H9 (cell line): ENCODE data around the gene PKN1. TPM values are rescaled to one million over a fixed set of nuclear protein-coding genes. Genes with fewer than 3 reads are reported as not detected.

ENCODE experiments used
- DNase-seq: peaks from one replicate; pipeline ENCODE4 v3.0.0-alpha.2; 2017
- H2AFZ ChIP-seq: one replicate; pipeline ENCODE4 v1.6.1; 2013; ENCODE audit warnings: mild to moderate bottlenecking, low read length, control low read depth, moderate library complexity
- H2AK5ac ChIP-seq: 2 replicates; pipeline ENCODE4 v1.6.1; 2013; ENCODE audit warnings: low read length, control low read depth, mixed read lengths; ENCODE audit not compliant: insufficient read length
- H2BK120ac ChIP-seq: one replicate; pipeline ENCODE4 v1.6.1; 2013; ENCODE audit warnings: low read depth, mild to moderate bottlenecking, low read length, control low read depth, inconsistent platforms; ENCODE audit not compliant: poor library complexity, severe bottlenecking
- H2BK12ac ChIP-seq: 2 replicates; pipeline ENCODE4 v1.6.1; 2013; ENCODE audit warnings: low read length, control low read depth, mixed read lengths, low read depth; ENCODE audit not compliant: insufficient read length
- H2BK15ac ChIP-seq: 2 replicates; pipeline ENCODE4 v1.6.1; 2013; ENCODE audit warnings: low read depth, low read length, control low read depth
- H2BK20ac ChIP-seq: one replicate; pipeline ENCODE4 v1.6.1; 2013; ENCODE audit warnings: low read depth, mild to moderate bottlenecking, low read length, control low read depth, inconsistent platforms; ENCODE audit not compliant: poor library complexity, severe bottlenecking
- H2BK5ac ChIP-seq: 2 replicates; pipeline ENCODE4 v1.6.1; 2013; ENCODE audit warnings: low read length, control low read depth, mixed read lengths; ENCODE audit not compliant: insufficient read length
- H3K14ac ChIP-seq: 2 replicates; pipeline ENCODE4 v1.6.1; 2013; ENCODE audit warnings: low read length, control low read depth; ENCODE audit not compliant: insufficient read depth
- H3K18ac ChIP-seq: 2 replicates; pipeline ENCODE4 v1.6.1; 2013; ENCODE audit warnings: low read depth, mild to moderate bottlenecking, mixed read lengths, low read length, control low read depth; ENCODE audit not compliant: insufficient read length
- H3K23ac ChIP-seq: 2 replicates; pipeline ENCODE4 v1.6.1; 2013; ENCODE audit warnings: low read length, control low read depth, mixed read lengths, low read depth; ENCODE audit not compliant: insufficient read length
- H3K23me2 ChIP-seq: 2 replicates; pipeline ENCODE4 v1.6.1; 2013; ENCODE audit warnings: low read depth, mild to moderate bottlenecking, mixed read lengths, low read length, control low read depth; ENCODE audit not compliant: insufficient read length, poor library complexity, severe bottlenecking
- H3K27ac ChIP-seq: 2 replicates; pipeline ENCODE4 v1.5.1; 2013; ENCODE audit warnings: low read length, control low read depth, mixed read lengths, low read depth; ENCODE audit not compliant: insufficient read length
- H3K27me3 ChIP-seq: 2 replicates; pipeline ENCODE4 v1.6.1; 2013; ENCODE audit warnings: low read length, control low read depth, inconsistent platforms; ENCODE audit not compliant: insufficient read depth
- H3K4ac ChIP-seq: 2 replicates; pipeline ENCODE4 v1.6.1; 2013; ENCODE audit warnings: low read depth, mild to moderate bottlenecking, control low read depth, inconsistent platforms, low read length, moderate library complexity
- H3K4me1 ChIP-seq: 2 replicates; pipeline ENCODE4 v1.6.1; 2013; ENCODE audit warnings: low read length, control low read depth, inconsistent platforms; ENCODE audit not compliant: insufficient read depth
- H3K4me2 ChIP-seq: 2 replicates; pipeline ENCODE4 v1.6.1; 2013; ENCODE audit warnings: low read length, control low read depth, mixed read lengths; ENCODE audit not compliant: insufficient read length, insufficient read depth
- H3K56ac ChIP-seq: 2 replicates; pipeline ENCODE4 v1.6.1; 2013; ENCODE audit warnings: low read depth, mild to moderate bottlenecking, mixed read lengths, low read length, control low read depth; ENCODE audit not compliant: insufficient read length
- H3K79me1 ChIP-seq: 2 replicates; pipeline ENCODE4 v1.6.1; 2013; ENCODE audit warnings: low read depth, mild to moderate bottlenecking, moderate library complexity, low read length, control low read depth, inconsistent platforms; ENCODE audit not compliant: insufficient read depth, poor library complexity, severe bottlenecking
- H3K79me2 ChIP-seq: 2 replicates; pipeline ENCODE4 v1.6.1; 2013; ENCODE audit warnings: low read length, control low read depth, inconsistent platforms; ENCODE audit not compliant: insufficient read depth
- H3K9ac ChIP-seq: 2 replicates; pipeline ENCODE4 v1.6.1; 2013; ENCODE audit warnings: low read length, control low read depth, mixed read lengths; ENCODE audit not compliant: insufficient read length; ENCODE audit errors: extremely low read depth
- H3K9me3 ChIP-seq: one replicate; pipeline ENCODE4 v1.6.1; 2013; ENCODE audit warnings: low read depth, low read length, inconsistent platforms; ENCODE audit not compliant: control insufficient read depth
- H3T11ph ChIP-seq: one replicate; pipeline ENCODE4 v1.6.1; 2013; ENCODE audit warnings: mild to moderate bottlenecking, low read length, control low read depth, inconsistent platforms
- H4K20me1 ChIP-seq: one replicate; pipeline ENCODE4 v1.6.1; 2013; ENCODE audit not compliant: control insufficient read depth, insufficient read length, insufficient read depth
- H4K5ac ChIP-seq: 2 replicates; pipeline ENCODE4 v1.6.1; 2013; ENCODE audit warnings: low read depth, mild to moderate bottlenecking, mixed read lengths, low read length, control low read depth; ENCODE audit not compliant: insufficient read length
- H4K8ac ChIP-seq: replicated peaks from 2 replicates; pipeline ENCODE4 v1.6.1; 2013; ENCODE audit warnings: low read length, control low read depth, mixed read lengths, low read depth; ENCODE audit not compliant: insufficient read length
- H4K91ac ChIP-seq: 2 replicates; pipeline ENCODE4 v1.6.1; 2013; ENCODE audit warnings: low read depth, mild to moderate bottlenecking, moderate library complexity, mixed read lengths, low read length, control low read depth; ENCODE audit not compliant: insufficient read length
- H3K27ac Mint-ChIP-seq, 3 experiments: 2 replicates in 2 of 3; 3 replicates in 1 of 3; pipeline ENCODE4 v1.8.0; 2020 to 2021; ENCODE audit warnings: mixed read lengths in 3 of 3, mild to moderate bottlenecking in 1 of 3, moderate library complexity in 1 of 3
- H3K27me3 Mint-ChIP-seq: 2 replicates; pipeline ENCODE4 v1.8.0; 2021; ENCODE audit warnings: low read depth, mild to moderate bottlenecking, moderate library complexity, mixed read lengths
- H3K36me3 Mint-ChIP-seq, 3 experiments: 2 replicates in 2 of 3; 3 replicates in 1 of 3; pipeline ENCODE4 v1.8.0; 2020 to 2021; ENCODE audit warnings: low read depth in 3 of 3, mixed read lengths in 3 of 3; ENCODE audit not compliant: insufficient read depth in 1 of 3
- H3K4me1 Mint-ChIP-seq, 2 experiments: 2 replicates each; pipeline ENCODE4 v1.8.0; 2020; ENCODE audit warnings: mixed read lengths in 2 of 2
- H3K4me3 Mint-ChIP-seq, 2 experiments: 2 replicates in 1 of 2; 3 replicates in 1 of 2; pipeline ENCODE4 v1.8.0; 2020 to 2021; ENCODE audit warnings: mild to moderate bottlenecking in 2 of 2, mixed read lengths in 2 of 2, moderate library complexity in 1 of 2
- H3K9me3 Mint-ChIP-seq, 2 experiments: 2 replicates in 1 of 2; 3 replicates in 1 of 2; pipeline ENCODE4 v1.8.0; 2020; ENCODE audit warnings: mild to moderate bottlenecking in 2 of 2, mixed read lengths in 2 of 2, moderate library complexity in 1 of 2
- CTCF ChIP-seq: fragments of 200-600 bp; sonication (generic); conservative IDR thresholded peaks from 3 replicates; pipeline ENCODE4 v1.8.0; 2021; ENCODE audit warnings: antibody characterized with exemption, mild to moderate bottlenecking
- WGBS: extraction: QIAGEN DNeasy Blood & Tissue Kit; methylation state at CpG from one replicate; pipeline ENCODE4 v1.1.7; 2013; ENCODE audit warnings: missing lambda C conversion rate, low lambda C conversion rate, mixed read lengths; ENCODE audit not compliant: insufficient read length; ENCODE audit errors: extremely low coverage; 5-methylcytosine and 5-hydroxymethylcytosine counted together
- total RNA-seq: library from RNA; stranded (reverse); gene quantifications from 2 replicates; pipeline ENCODE4 v1.2.1, GENCODE V29; 2021

PKN1 gene
- total RNA-seq, 1 experiment from 2014 or later, result 159 TPM

- no peak overlapping the region for H2AFZ ChIP-seq
- H3K4me1 ChIP-seq, result no peaks in the 10 kb centered on the region
- H2BK12ac ChIP-seq, result no peak overlapping the region
- H3K4ac ChIP-seq, result no peak overlapping the region
- H2BK15ac ChIP-seq, result no peak overlapping the region
- peaks cover 8 to 18% of the 10 kb centered on the region in 2 experiments for H3K4me1 Mint-ChIP-seq
- no peak overlapping the region for H2AK5ac ChIP-seq
- H3K14ac ChIP-seq, result no peak overlapping the region
- no peak overlapping the region for H2BK5ac ChIP-seq
- no peak overlapping the region for H3K27ac Mint-ChIP-seq
- H3K56ac ChIP-seq, result no peak overlapping the region
- H2BK120ac ChIP-seq, result no peak overlapping the region
- WGBS, result no CpG with 5 or more reads among the region's 32 CpGs
- no peaks in the 10 kb centered on the region for H3K27me3 ChIP-seq
- peaks cover 9 to 45% (median 37%) of the 10 kb centered on the region in 3 experiments; a peak in 6 of 7 replicates for H3K36me3 Mint-ChIP-seq
- no peaks in the 10 kb centered on the region for H3K79me2 ChIP-seq
- H2BK20ac ChIP-seq, result no peak overlapping the region
- H4K91ac ChIP-seq, result no peak overlapping the region
- no peak overlapping the region for H3K23ac ChIP-seq
- no peak overlapping the region for H4K8ac ChIP-seq
- peaks cover 5% of the 10 kb centered on the region for H3K23me2 ChIP-seq
- no peak overlapping the region for H3K27ac ChIP-seq
- no peaks in the 10 kb centered on the region for H3K9me3 ChIP-seq
- H3K18ac ChIP-seq, result no peak overlapping the region
- H3K79me1 ChIP-seq, result no peaks in the 10 kb centered on the region
- H4K20me1 ChIP-seq, result no peaks in the 10 kb centered on the region
- no peak overlapping the region for H4K5ac ChIP-seq
- H3K9ac ChIP-seq, result no peak overlapping the region
- H3K4me3 Mint-ChIP-seq, result no peak overlapping the region
- no peak for TF ChIP-seq CTCF
- no peak overlapping the region for H3T11ph ChIP-seq
- no peaks in the 10 kb centered on the region for H3K9me3 Mint-ChIP-seq
- no peak overlapping the region for H3K4me2 ChIP-seq
- no peak for DNase-seq
- peaks cover 2% of the 10 kb centered on the region; the same call in 1 of the 2 replicates for H3K27me3 Mint-ChIP-seq
These were observed 37.1 kb downstream of the PKN1 start for GRCh38 chr19:14470031-14470876.
